ENCODE results near the gene ZNF71. TPM values are rescaled to one million over a fixed set of nuclear protein-coding genes. Genes with fewer than 3 reads are reported as not detected.

The ZNF71 gene
- total RNA-seq, 1 donor from 2014 or later = 17.1 TPM

DNA sequence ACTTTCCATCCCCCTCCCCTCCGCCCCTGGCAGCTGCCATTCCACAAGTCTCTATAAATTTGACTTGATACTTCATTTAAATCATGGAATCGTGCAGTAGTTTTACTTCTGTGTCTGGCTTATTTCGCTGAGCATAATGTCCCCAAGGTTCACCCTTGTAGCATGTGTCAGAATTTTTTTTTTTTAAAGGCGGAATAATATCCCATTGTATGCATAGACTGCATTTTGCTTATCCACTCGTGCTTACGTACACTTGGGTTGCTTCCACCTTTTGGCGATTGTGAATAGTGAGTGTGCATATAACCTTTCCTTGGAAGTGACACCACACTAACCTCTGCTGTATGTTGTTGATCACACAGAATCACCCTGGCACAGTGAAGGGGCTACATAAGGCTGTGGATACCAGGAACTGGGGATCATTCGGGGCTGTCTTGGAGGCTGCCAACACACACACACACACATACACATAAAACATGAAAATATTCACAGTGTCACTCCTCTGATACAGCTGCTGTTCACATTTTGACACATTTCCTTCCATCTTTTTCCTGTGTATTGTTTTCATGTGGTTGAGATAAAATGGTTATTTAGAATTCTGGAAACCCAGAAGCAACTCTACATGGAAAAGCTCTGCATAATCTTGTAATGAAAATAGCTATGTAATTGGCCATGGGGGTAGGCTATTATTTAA is 13.3 kb downstream of the ZNF71 start:
- DNase-seq (ENCODE audit: low spot score, unreplicated experiment) = no peak
- H3K4me1 Mint-ChIP-seq (ENCODE audit: low read depth) = no peaks in the 10 kb centered on the region
- peaks cover 59% of the 10 kb centered on the region for H3K9me3 Mint-ChIP-seq (ENCODE audit: low read depth)
- no peaks in the 10 kb centered on the region for H3K27me3 Mint-ChIP-seq
- no peak overlapping the region for H3K27ac Mint-ChIP-seq
- H3K36me3 Mint-ChIP-seq (ENCODE audit: insufficient read depth) = peaks cover 83% of the 10 kb centered on the region
- TF ChIP-seq, protein P1, sequence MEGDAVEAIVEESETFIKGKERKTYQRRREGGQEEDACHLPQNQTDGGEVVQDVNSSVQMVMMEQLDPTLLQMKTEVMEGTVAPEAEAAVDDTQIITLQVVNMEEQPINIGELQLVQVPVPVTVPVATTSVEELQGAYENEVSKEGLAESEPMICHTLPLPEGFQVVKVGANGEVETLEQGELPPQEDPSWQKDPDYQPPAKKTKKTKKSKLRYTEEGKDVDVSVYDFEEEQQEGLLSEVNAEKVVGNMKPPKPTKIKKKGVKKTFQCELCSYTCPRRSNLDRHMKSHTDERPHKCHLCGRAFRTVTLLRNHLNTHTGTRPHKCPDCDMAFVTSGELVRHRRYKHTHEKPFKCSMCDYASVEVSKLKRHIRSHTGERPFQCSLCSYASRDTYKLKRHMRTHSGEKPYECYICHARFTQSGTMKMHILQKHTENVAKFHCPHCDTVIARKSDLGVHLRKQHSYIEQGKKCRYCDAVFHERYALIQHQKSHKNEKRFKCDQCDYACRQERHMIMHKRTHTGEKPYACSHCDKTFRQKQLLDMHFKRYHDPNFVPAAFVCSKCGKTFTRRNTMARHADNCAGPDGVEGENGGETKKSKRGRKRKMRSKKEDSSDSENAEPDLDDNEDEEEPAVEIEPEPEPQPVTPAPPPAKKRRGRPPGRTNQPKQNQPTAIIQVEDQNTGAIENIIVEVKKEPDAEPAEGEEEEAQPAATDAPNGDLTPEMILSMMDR (IDR thresholded peaks at IDR 0.05; ENCODE audit: unreplicated experiment) = no peak
- H3K4me3 Mint-ChIP-seq (ENCODE audit: low read depth) = no peak overlapping the region

DNA sequence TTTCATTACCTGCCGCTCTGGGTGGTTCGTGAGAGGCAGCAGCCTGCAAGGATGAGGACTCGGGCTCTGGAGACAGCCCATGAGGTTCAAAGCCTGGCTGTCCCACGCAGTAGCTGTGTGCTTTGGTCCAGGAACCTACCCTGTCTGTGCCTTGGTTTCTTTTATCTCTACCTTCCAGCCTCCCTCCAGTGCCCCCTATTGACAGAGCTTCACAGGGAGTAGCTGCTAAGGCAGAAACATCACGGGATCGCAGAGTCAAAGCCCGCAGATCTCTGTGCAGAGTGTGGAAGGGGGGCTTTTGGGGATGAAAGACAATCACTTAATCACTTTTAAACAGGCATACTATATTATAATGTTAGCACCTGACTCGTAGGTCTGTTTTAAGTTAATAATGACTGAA is 16.2 kb downstream of the ZNF71 start:
- no peaks in the 10 kb centered on the region for H3K27me3 Mint-ChIP-seq
- no peak overlapping the region for H3K27ac Mint-ChIP-seq
- peaks cover 88% of the 10 kb centered on the region for H3K36me3 Mint-ChIP-seq (ENCODE audit: insufficient read depth)
- peaks cover 71% of the 10 kb centered on the region for H3K9me3 Mint-ChIP-seq (ENCODE audit: low read depth)
- no peak for DNase-seq (ENCODE audit: low spot score, unreplicated experiment)
- H3K4me1 Mint-ChIP-seq (ENCODE audit: low read depth) = no peaks in the 10 kb centered on the region
- H3K4me3 Mint-ChIP-seq (ENCODE audit: low read depth) = no peak overlapping the region
- TF ChIP-seq, protein P1 (IDR thresholded peaks at IDR 0.05; ENCODE audit: unreplicated experiment) = no peak

DNA sequence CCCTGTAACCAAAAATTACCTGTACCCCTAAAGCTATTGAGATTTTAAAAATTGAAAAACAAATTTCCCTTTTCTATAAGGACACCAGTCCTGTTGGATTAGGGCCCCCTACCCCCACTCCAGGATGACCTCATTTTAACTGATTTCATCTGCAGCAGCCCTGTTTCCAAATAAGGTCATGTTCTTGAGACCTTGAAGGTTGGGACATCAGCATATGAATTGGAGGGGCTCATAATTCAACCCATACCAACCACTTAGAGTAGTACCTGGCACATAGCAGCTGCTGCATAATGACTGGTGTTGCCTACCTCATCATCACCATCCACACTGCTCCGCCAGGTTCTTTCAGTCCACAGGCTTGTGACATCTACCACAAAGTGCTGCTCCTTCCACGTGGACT is 17.6 kb downstream of the ZNF71 start:
- DNase-seq (ENCODE audit: low spot score, unreplicated experiment) = no peak
- TF ChIP-seq, protein P1 (IDR thresholded peaks at IDR 0.05; ENCODE audit: unreplicated experiment) = no peak
- Mint-ChIP-seq H3K27ac (no peak overlapping the region), H3K9me3 (ENCODE audit: low read depth) (peaks cover 83% of the 10 kb centered on the region), H3K36me3 (ENCODE audit: insufficient read depth) (peaks cover 90% of the 10 kb centered on the region), H3K27me3 (no peaks in the 10 kb centered on the region), H3K4me1 (ENCODE audit: low read depth) (no peaks in the 10 kb centered on the region), H3K4me3 (ENCODE audit: low read depth) (no peak overlapping the region)

DNA sequence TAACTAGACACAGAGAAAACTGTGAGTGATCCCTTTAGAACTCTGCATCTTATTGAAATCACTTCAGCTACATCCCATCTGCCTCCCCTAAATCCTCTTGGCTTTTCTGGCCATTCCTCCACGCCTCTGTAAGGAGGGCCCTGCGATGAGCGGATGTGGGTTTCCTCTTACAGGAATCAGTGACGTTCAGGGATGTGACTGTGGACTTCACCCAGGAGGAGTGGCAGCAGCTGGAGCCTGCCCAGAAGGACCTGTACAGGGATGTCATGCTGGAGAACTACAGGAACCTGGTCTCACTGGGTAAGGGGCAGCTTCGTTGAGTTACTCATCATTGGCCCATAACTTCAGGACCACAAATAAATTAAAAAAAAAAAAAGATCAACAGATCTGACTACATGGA is 18.5 kb downstream of the ZNF71 start:
- H3K4me3 Mint-ChIP-seq (ENCODE audit: low read depth) = no peak overlapping the region
- TF ChIP-seq, protein P1 (IDR thresholded peaks at IDR 0.05; ENCODE audit: unreplicated experiment) = no peak
- H3K36me3 Mint-ChIP-seq (ENCODE audit: insufficient read depth) = peaks cover 89% of the 10 kb centered on the region
- H3K9me3 Mint-ChIP-seq (ENCODE audit: low read depth) = peaks cover 82% of the 10 kb centered on the region
- H3K27ac Mint-ChIP-seq = no peak overlapping the region
- no peaks in the 10 kb centered on the region for H3K4me1 Mint-ChIP-seq (ENCODE audit: low read depth)
- no peaks in the 10 kb centered on the region for H3K27me3 Mint-ChIP-seq
- DNase-seq (ENCODE audit: low spot score, unreplicated experiment) = no peak

- H3K36me3 Mint-ChIP-seq (ENCODE audit: insufficient read depth) = peaks cover 91% of the 10 kb centered on the region
- DNase-seq (ENCODE audit: low spot score, unreplicated experiment) = no peak
- TF ChIP-seq, protein P1 (IDR thresholded peaks at IDR 0.05; ENCODE audit: unreplicated experiment) = no peak
- H3K4me3 Mint-ChIP-seq (ENCODE audit: low read depth) = no peak overlapping the region
- H3K9me3 Mint-ChIP-seq (ENCODE audit: low read depth) = peaks cover 75% of the 10 kb centered on the region
- no peaks in the 10 kb centered on the region for H3K4me1 Mint-ChIP-seq (ENCODE audit: low read depth)
- no peaks in the 10 kb centered on the region for H3K27me3 Mint-ChIP-seq
- no peak overlapping the region for H3K27ac Mint-ChIP-seq
Observed at GRCh38 chr19:56617531-56617930, 22.4 kb downstream of the ZNF71 start.
